DOHH2 (cell line): ENCODE data around the gene FSIP2.

Experiments
- CTCF ChIP-seq: fragments of 200-600 bp; sonication (generic); IDR thresholded peaks from one replicate; pipeline ENCODE4 v1.5.1; 2014; ENCODE audit warnings: antibody characterized with exemption, mild to moderate bottlenecking, low read depth, low read length; ENCODE audit not compliant: poor library complexity, severe bottlenecking
- EZH2phosphoT487 ChIP-seq: fragments of 200-600 bp; sonication (generic); IDR thresholded peaks from 2 replicates; pipeline ENCODE4 v1.6.1; 2017; ENCODE audit warnings: borderline replicate concordance, mild to moderate bottlenecking, antibody characterized with exemption, low read length, moderate library complexity, mixed read lengths

GRCh38 chr2:185854885-185855284 is 116.3 kb downstream of the FSIP2 start:
- TF ChIP-seq CTCF (no peak), EZH2phosphoT487 (no peak)
